Testis (tissue), 2 donors: ENCODE data around the gene SDK1.

ENCODE experiments used
- CTCF ChIP-seq, 3 experiments: fragments of 450-650 bp in 2 of 3; fragments of 200-600 bp in 1 of 3; sonication (generic) in 1 of 3; IDR thresholded peaks; one replicate each; pipeline ENCODE4 v1.5.1; 2016 to 2019; ENCODE audit warnings: antibody characterized with exemption in 3 of 3, mild to moderate bottlenecking in 2 of 3, moderate library complexity in 1 of 3
- POLR2A ChIP-seq: fragments of 450-650 bp; IDR thresholded peaks from one replicate; pipeline ENCODE4 v1.6.1; 2017; ENCODE audit warnings: antibody characterized with exemption, mild to moderate bottlenecking, moderate library complexity

GRCh38 chr7:4026941-4027486, 726.0 kb downstream of the SDK1 start:
- TF ChIP-seq POLR2A (no peak), CTCF (IDR thresholded peaks at IDR 0.05) (no peak)
